ENCODE results near the gene AQP3. TPM values are rescaled to one million over a fixed set of nuclear protein-coding genes. Genes with fewer than 3 reads are reported as not detected.

Gene AQP3
- total RNA-seq, 1 donor from 2014 or later, result 5.4 TPM

DNA sequence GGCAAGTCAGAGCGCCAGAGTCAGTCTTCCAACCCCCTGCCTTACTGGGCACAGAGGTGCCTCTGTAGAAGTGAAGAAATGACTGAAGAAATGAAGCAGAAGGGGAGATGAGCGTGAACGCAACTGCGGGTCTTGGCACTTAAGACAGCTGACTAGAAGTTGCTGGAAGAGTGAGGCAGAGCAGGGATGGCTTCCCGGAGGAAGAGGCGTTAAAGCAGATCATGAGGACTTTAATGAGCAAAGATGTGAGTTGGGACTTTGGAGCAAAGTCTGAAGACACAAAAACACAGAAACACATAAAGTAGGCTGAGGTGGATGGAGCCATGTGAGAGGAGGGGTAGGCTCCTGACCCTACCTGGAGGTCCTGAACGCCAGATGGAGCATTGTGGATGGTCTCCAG is 7.2 kb downstream of the AQP3 start:
- no peak overlapping the region for H3K4me3 ChIP-seq (ENCODE audit: low read depth, low read length)
- TF ChIP-seq, protein P1, sequence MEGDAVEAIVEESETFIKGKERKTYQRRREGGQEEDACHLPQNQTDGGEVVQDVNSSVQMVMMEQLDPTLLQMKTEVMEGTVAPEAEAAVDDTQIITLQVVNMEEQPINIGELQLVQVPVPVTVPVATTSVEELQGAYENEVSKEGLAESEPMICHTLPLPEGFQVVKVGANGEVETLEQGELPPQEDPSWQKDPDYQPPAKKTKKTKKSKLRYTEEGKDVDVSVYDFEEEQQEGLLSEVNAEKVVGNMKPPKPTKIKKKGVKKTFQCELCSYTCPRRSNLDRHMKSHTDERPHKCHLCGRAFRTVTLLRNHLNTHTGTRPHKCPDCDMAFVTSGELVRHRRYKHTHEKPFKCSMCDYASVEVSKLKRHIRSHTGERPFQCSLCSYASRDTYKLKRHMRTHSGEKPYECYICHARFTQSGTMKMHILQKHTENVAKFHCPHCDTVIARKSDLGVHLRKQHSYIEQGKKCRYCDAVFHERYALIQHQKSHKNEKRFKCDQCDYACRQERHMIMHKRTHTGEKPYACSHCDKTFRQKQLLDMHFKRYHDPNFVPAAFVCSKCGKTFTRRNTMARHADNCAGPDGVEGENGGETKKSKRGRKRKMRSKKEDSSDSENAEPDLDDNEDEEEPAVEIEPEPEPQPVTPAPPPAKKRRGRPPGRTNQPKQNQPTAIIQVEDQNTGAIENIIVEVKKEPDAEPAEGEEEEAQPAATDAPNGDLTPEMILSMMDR (conservative IDR thresholded peaks at IDR 0.05; ENCODE audit: low read depth, low read length), result no peak
- no peak for DNase-seq (ENCODE audit: low read depth)

DNA sequence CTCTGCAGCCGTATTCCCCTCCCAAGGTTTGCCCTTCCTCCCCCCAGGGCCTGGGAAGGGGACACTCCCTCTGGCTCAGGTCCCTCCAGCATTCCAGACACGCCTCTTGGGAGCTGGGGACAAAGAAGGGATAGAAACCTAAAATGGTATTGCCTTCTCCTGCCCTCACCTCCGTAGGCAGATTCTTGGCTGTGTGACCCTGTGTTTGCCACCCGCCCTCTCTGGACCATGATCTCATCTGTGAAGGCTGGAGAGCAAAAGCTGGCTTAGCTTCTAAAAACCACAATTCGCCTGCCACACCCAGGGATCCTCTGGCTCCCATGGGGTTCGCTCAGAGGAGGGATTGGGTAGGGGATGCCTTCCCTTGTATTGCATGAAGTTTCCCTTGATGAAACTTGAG is 7.7 kb downstream of the AQP3 start:
- TF ChIP-seq, protein P1 (conservative IDR thresholded peaks at IDR 0.05; ENCODE audit: low read depth, low read length), result no peak
- no peak for DNase-seq (ENCODE audit: low read depth)

DNA sequence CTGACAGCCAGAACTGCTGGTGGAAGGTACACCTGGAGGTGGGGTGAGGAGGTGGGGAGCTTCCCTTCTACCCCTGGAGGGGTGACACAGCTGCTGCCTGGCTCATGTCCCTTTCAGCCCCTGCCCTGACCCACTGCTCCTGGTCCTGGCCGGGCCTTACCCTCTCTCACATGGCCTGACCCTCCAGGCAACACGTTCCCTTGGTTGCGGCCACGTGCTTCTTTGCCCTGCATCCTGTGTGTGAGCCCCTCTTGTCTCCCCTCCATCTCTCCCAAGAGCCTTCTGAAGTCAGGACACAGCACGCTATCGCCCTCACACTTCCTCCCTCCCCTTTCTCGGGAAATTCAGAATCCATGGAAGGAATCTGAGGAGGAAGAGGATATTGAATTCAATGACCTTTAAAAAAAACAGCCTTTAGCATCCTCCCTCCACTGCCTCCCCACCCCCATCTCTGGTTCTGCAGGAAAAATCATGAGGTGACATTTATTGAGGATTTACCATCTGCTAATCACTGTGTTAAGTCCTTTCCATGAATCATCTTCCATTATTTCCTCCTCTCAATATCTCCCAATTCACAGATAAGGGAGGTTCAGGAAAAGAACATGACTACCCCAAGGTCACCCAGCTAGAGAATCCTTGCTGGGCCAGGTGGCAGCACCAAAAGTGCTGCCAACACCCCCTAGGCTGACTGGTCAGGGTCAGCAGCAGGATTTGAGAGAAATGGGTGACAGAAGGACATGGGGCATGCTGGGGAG is 8.3 kb downstream of the AQP3 start:
- H3K4me3 ChIP-seq (ENCODE audit: low read depth, low read length), result no peak overlapping the region
- DNase-seq (ENCODE audit: low read depth), result no peak
- TF ChIP-seq, protein P1 (conservative IDR thresholded peaks at IDR 0.05; ENCODE audit: low read depth, low read length), result no peak

More for the DNA sequence above, 7.7 kb downstream of the AQP3 start:
- H3K4me3 ChIP-seq (ENCODE audit: low read depth, low read length), result no peak overlapping the region

DNA sequence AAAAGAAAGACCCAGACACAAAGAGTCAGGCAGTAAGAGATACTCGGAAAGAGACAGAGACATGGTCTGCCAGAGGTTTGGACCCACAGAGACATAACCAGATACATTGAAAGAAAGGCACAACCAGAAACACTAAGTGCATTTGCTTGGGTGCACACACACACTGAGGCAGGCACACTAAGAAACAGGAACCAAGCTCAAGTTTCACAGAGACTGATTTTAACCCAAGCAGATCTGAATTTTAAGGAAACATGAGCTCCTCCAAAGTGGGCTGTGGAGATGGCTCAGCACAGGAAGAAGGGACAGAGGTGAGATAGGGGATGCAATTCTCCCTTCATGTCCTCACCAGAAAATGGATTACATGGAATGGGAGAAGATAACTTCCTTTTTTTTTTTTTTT is 9.5 kb downstream of the AQP3 start:
- H3K4me3 ChIP-seq (ENCODE audit: low read depth, low read length), result no peak overlapping the region
- no peak for DNase-seq (ENCODE audit: low read depth)
- TF ChIP-seq, protein P1 (conservative IDR thresholded peaks at IDR 0.05; ENCODE audit: low read depth, low read length), result no peak

DNA sequence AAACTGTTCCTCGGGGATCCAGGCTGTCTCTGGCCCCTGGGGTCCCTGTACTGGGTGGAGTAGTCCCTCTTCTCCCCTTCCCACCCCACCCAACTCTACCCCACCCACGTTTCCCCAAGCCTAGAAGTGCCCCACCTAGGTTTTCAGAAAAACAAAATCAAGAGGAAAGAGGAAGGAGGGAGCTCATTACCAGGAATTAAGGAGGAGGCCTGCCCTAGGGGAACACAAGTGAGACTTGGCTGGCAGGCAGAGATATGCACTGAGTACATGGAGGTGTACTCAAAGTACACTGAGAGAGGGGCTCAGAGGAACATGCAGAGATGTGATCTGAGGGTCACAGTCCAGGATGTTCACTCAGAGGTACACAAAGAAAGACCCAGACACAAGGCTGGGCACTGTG is 10.2 kb downstream of the AQP3 start:
- no peak overlapping the region for H3K4me3 ChIP-seq (ENCODE audit: low read depth, low read length)
- TF ChIP-seq, protein P1 (conservative IDR thresholded peaks at IDR 0.05; ENCODE audit: low read depth, low read length), result no peak
- DNase-seq (ENCODE audit: low read depth), result no peak

DNA sequence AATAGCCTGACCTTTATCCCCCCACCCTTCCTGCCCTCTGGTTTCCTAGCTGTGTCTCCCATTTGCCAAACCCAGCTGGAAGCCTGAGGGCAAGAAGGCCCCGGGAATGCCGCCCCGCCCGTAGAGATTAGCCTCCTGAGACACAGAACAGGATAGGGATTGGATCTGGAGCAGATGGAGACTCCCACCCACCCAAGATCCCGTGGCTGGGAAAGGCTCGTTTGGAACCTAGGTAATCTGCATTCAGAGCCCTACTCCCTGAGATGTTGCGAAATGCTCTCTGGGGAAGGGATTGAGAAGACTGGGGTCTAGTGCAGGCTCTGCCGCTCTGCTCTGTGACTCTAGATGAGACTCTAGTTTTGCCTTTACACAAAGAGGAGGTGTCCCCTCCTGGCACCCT is 10.9 kb downstream of the AQP3 start:
- TF ChIP-seq, protein P1 (conservative IDR thresholded peaks at IDR 0.05; ENCODE audit: low read depth, low read length), result no peak
- no peak overlapping the region for H3K4me3 ChIP-seq (ENCODE audit: low read depth, low read length)
- no peak for DNase-seq (ENCODE audit: low read depth)

DNA sequence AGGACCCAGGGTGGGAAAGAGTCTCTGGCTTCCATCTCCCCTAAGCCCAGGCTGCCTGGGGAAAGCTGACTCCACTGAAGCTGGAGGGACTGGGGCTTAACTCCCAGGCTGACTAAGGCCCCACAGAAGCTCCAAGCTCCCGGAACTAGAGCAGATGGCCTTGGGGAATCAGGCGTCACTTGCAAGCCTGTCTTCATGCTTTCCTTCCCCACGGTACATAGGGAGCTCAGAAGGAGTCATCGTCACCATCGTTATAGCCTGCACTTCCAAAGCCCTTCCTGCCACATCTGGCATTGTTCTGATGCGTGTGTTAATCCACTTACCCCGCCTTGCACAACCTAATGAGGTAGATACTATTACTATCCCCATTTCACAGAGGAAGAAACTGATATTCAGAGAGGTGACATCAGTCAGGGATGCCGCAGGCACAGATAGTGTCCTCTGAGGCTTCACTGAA is 11.5 kb downstream of the AQP3 start:
- DNase-seq (ENCODE audit: low read depth), result no peak
- TF ChIP-seq, protein P1 (conservative IDR thresholded peaks at IDR 0.05; ENCODE audit: low read depth, low read length), result no peak
- no peak overlapping the region for H3K4me3 ChIP-seq (ENCODE audit: low read depth, low read length)
